Measurements from ENCODE around the gene MTAP. TPM values are rescaled to one million over a fixed set of nuclear protein-coding genes. Genes with fewer than 3 reads are reported as not detected.

The MTAP gene
- total RNA-seq, 1 donor: 30.4 TPM

- Histone ChIP-seq H2AFZ (ENCODE audit: low read length) (no peak overlapping the region), H4K20me1 (ENCODE audit: insufficient read depth, low read length) (no peaks in the 10 kb centered on the region), H3K4me3 (ENCODE audit: insufficient read depth, low read length) (no peak overlapping the region), H3K4me1 (ENCODE audit: insufficient read depth, low read length) (peaks cover 14% of the 10 kb centered on the region), H3K36me3 (ENCODE audit: insufficient read depth, low read length) (peaks cover 27% of the 10 kb centered on the region), H3K27ac (ENCODE audit: low read depth, low read length) (no peak overlapping the region), H3K4me2 (ENCODE audit: insufficient read depth, low read length) (no peak overlapping the region), H3K79me2 (ENCODE audit: insufficient read depth, low read length) (no peaks in the 10 kb centered on the region), H3K9me3 (ENCODE audit: low read depth, low read length) (peaks cover under 1% of the 10 kb centered on the region), H3K27me3 (ENCODE audit: insufficient read depth, low read length) (no peaks in the 10 kb centered on the region)
- no peak for TF ChIP-seq CTCF (IDR thresholded peaks at IDR 0.05; ENCODE audit: extremely low read depth, low read depth, low read length)
- no peak for DNase-seq (ENCODE audit: insufficient read length, low spot score, missing footprints)
Observed at GRCh38 chr9:21853414-21853813, 51.0 kb downstream of the MTAP start.

- no peaks in the 10 kb centered on the region for H3K27me3 ChIP-seq (ENCODE audit: insufficient read depth, low read length)
- no peaks in the 10 kb centered on the region for H4K20me1 ChIP-seq (ENCODE audit: insufficient read depth, low read length)
- no peak for TF ChIP-seq CTCF (IDR thresholded peaks at IDR 0.05; ENCODE audit: extremely low read depth, low read depth, low read length)
- H3K27ac ChIP-seq (ENCODE audit: low read depth, low read length): peak overlapping the region; percentile 36
- H3K4me2 ChIP-seq (ENCODE audit: insufficient read depth, low read length): no peak overlapping the region
- peaks cover 14% of the 10 kb centered on the region for H3K4me1 ChIP-seq (ENCODE audit: insufficient read depth, low read length)
- H3K4me3 ChIP-seq (ENCODE audit: insufficient read depth, low read length): no peak overlapping the region
- no peaks in the 10 kb centered on the region for H3K9me3 ChIP-seq (ENCODE audit: low read depth, low read length)
- peaks cover 34% of the 10 kb centered on the region for H3K36me3 ChIP-seq (ENCODE audit: insufficient read depth, low read length)
- no peak overlapping the region for H2AFZ ChIP-seq (ENCODE audit: low read length)
- no peak for DNase-seq (ENCODE audit: insufficient read length, low spot score, missing footprints)
- H3K79me2 ChIP-seq (ENCODE audit: insufficient read depth, low read length): no peaks in the 10 kb centered on the region
Observed at GRCh38 chr9:21854119-21854518, 51.7 kb downstream of the MTAP start.

GRCh38 chr9:21854594-21854993 is 52.2 kb downstream of the MTAP start:
- no peaks in the 10 kb centered on the region for H3K9me3 ChIP-seq (ENCODE audit: low read depth, low read length)
- no peaks in the 10 kb centered on the region for H3K27me3 ChIP-seq (ENCODE audit: insufficient read depth, low read length)
- peak overlapping the region; percentile 36 for H3K27ac ChIP-seq (ENCODE audit: low read depth, low read length)
- H3K4me2 ChIP-seq (ENCODE audit: insufficient read depth, low read length): no peak overlapping the region
- TF ChIP-seq CTCF (IDR thresholded peaks at IDR 0.05; ENCODE audit: extremely low read depth, low read depth, low read length): no peak
- H3K4me3 ChIP-seq (ENCODE audit: insufficient read depth, low read length): no peak overlapping the region
- no peaks in the 10 kb centered on the region for H3K79me2 ChIP-seq (ENCODE audit: insufficient read depth, low read length)
- no peak overlapping the region for H2AFZ ChIP-seq (ENCODE audit: low read length)
- H4K20me1 ChIP-seq (ENCODE audit: insufficient read depth, low read length): no peaks in the 10 kb centered on the region
- no peak for DNase-seq (ENCODE audit: insufficient read length, low spot score, missing footprints)
- H3K4me1 ChIP-seq (ENCODE audit: insufficient read depth, low read length): peaks cover 14% of the 10 kb centered on the region
- peaks cover 39% of the 10 kb centered on the region for H3K36me3 ChIP-seq (ENCODE audit: insufficient read depth, low read length)

- H3K79me2 ChIP-seq (ENCODE audit: insufficient read depth, low read length): no peaks in the 10 kb centered on the region
- no peaks in the 10 kb centered on the region for H4K20me1 ChIP-seq (ENCODE audit: insufficient read depth, low read length)
- H3K4me3 ChIP-seq (ENCODE audit: insufficient read depth, low read length): no peak overlapping the region
- H3K27me3 ChIP-seq (ENCODE audit: insufficient read depth, low read length): no peaks in the 10 kb centered on the region
- DNase-seq (ENCODE audit: insufficient read length, low spot score, missing footprints): peak; percentile 72
- H3K9me3 ChIP-seq (ENCODE audit: low read depth, low read length): no peaks in the 10 kb centered on the region
- no peak for TF ChIP-seq CTCF (IDR thresholded peaks at IDR 0.05; ENCODE audit: extremely low read depth, low read depth, low read length)
- H3K4me2 ChIP-seq (ENCODE audit: insufficient read depth, low read length): no peak overlapping the region
- H3K4me1 ChIP-seq (ENCODE audit: insufficient read depth, low read length): peaks cover 14% of the 10 kb centered on the region
- H2AFZ ChIP-seq (ENCODE audit: low read length): no peak overlapping the region
- H3K36me3 ChIP-seq (ENCODE audit: insufficient read depth, low read length): peaks cover 52% of the 10 kb centered on the region
- peak overlapping the region; percentile 15 for H3K27ac ChIP-seq (ENCODE audit: low read depth, low read length)
Observed at GRCh38 chr9:21856301-21857094, 54.1 kb downstream of the MTAP start.

Measured in osteoblast (primary cell).